Prostate gland (tissue), 2 donors: ENCODE data around the gene RBM41. TPM values are rescaled to one million over a fixed set of nuclear protein-coding genes. Genes with fewer than 3 reads are reported as not detected.
"Not testable (repeated sequence)": the region's sequence is repeated elsewhere in the genome, so short reads cannot be mapped to it uniquely, and the experiment has no call there.

Experiments used
- DNase-seq: peaks from one replicate; pipeline ENCODE4 v3.0.0-alpha.2; 2019; ENCODE audit warnings: low spot score
- H3K27ac ChIP-seq, 2 donors: fragments of 200-600 bp; sonication (generic); 2 replicates each; pipeline ENCODE4 v1.5.1; 2017 to 2019
- H3K27me3 ChIP-seq: fragments of 200-600 bp; sonication (generic); replicated peaks from 2 replicates; pipeline ENCODE4 v1.5.1; 2019; ENCODE audit not compliant: insufficient read depth
- H3K36me3 ChIP-seq, 2 donors: fragments of 200-600 bp; sonication (generic); 1 replicate in 1 of 2; 2 replicates in 1 of 2; pipeline versions ENCODE4 v1.5.1 to v1.8.1; 2017 to 2019
- H3K4me1 ChIP-seq: fragments of 200-600 bp; sonication (generic); replicated peaks from 2 replicates; pipeline ENCODE4 v1.5.1; 2019
- H3K4me3 ChIP-seq, 2 donors: fragments of 200-600 bp; sonication (generic); 2 replicates each; pipeline ENCODE4 v1.5.1; 2017 to 2019
- H3K9me3 ChIP-seq: fragments of 200-600 bp; sonication (generic); 2 replicates; pipeline ENCODE4 v1.5.1; 2017
- CTCF ChIP-seq, 4 experiments: fragments of 200-600 bp in 2 of 4; fragments of 450-650 bp in 2 of 4; sonication (generic) in 2 of 4; IDR thresholded peaks; 1 replicate in 3 of 4; 2 replicates in 1 of 4; pipeline ENCODE4 v1.5.1; 2016 to 2019; ENCODE audit warnings: antibody characterized with exemption in 4 of 4, mild to moderate bottlenecking in 2 of 4, moderate library complexity in 2 of 4
- POLR2A ChIP-seq: fragments of 450-650 bp; IDR thresholded peaks from one replicate; pipeline ENCODE4 v1.6.1; 2016; ENCODE audit warnings: antibody characterized with exemption, mild to moderate bottlenecking
- POLR2AphosphoS5 ChIP-seq: sonication (generic); formaldehyde crosslinking; IDR thresholded peaks from one replicate; pipeline ENCODE4 v1.6.1; 2017; ENCODE audit warnings: antibody characterized with exemption
- WGBS: methylation state at CpG from one replicate; pipeline ENCODE4 v1.1.5; 2018; 5-methylcytosine and 5-hydroxymethylcytosine counted together
- intact Hi-C: fragments of 100-400 bp; cut with DNase I; formaldehyde crosslinking; loops from one replicate; pipeline ENCODE4 v1.14.2; 2022
- total RNA-seq, 2 donors: library from RNA; depleted of rRNA; stranded (reverse); fragments of >200 nt; gene quantifications; one replicate each; pipeline ENCODE4 v1.1.0, GENCODE V29; 2016

RBM41 gene
- total RNA-seq, 2 donors from 2014 or later = 11.4 to 18.8 TPM

DNA sequence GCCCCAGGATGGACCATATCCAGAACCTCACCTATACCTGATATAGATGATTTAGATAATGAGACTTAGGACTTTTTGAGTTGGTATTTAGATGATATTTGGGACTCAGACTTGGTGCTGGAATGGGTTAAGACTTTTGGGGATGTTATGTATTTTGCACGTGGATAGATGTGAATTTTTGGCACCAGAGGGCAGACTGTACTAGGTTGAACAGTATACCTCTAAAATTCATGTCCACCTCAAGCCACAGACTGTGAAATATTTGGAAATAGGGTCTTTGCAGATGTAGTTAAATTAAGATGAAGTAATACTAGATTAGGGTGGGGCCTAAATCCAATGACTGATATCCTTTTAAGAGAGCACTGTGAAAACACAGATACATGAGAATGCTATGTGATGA lies 15.6 kb downstream of the RBM41 start:
- Histone ChIP-seq H3K36me3 (no peaks in the 10 kb centered on the region), H3K9me3 (no peaks in the 10 kb centered on the region), H3K27me3 (no peaks in the 10 kb centered on the region), H3K4me3 (no peak overlapping the region), H3K27ac (no peak overlapping the region), H3K4me1 (no peaks in the 10 kb centered on the region)
- no peak for DNase-seq
- 17% methylated on average over 1 of the region's 1 CpG for WGBS
- TF ChIP-seq CTCF (IDR thresholded peaks at IDR 0.05) (no peak), POLR2AphosphoS5 (no peak), POLR2A (no peak)
- intact Hi-C loops = no loop called here

DNA sequence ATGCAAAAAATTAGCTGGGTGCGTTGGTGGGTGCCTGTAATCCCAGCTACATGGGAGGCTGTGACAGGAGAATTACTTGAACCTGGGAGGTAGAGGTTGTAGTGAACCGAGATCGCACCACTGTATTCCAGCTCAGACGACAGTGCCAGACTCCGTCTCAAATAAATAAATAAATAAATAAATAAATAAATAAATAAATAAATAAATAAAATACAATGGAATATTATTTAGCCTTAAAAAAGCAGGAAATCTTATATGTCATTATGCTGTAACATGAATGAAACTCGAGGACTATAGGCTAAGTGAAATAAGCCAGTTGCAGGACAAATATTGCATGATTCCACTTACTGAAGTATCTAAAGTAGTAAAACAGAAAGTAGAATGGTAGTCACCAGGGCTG lies 42.5 kb downstream of the RBM41 start:
- Histone ChIP-seq H3K4me1 (no peaks in the 10 kb centered on the region), H3K9me3 (no peaks in the 10 kb centered on the region), H3K36me3 (no peaks in the 10 kb centered on the region), H3K27me3 (no peaks in the 10 kb centered on the region), H3K4me3 (no peak overlapping the region), H3K27ac (no peak overlapping the region)
- TF ChIP-seq CTCF (IDR thresholded peaks at IDR 0.05) = no peak
- no peak for TF ChIP-seq POLR2AphosphoS5
- TF ChIP-seq POLR2A = no peak
- WGBS = 98% methylated on average over 6 of the region's 6 CpGs
- DNase-seq = no peak
- intact Hi-C loops = no loop called here

DNA sequence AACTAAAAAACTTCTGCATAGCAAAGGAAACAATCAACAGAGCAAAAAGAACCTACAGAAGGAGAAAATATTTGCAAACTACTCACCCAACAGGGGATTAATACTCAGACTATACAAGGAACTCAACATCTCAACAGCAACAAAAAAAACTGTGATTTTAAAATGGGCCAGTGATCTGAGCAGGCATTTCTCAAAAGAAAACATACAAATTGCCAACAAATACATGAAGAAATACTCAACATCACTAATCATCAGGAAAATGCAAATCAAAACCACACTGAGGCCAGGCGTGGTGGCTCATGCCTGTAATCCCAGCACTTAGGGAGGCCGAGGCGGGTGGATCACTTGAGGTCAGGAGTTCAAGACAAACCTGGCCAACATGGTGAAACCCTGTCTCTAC lies 60.9 kb downstream of the RBM41 start:
- intact Hi-C loops, H3K4me1 ChIP-seq, H3K9me3 ChIP-seq, DNase-seq, H3K27ac ChIP-seq, H3K27me3 ChIP-seq, H3K4me3 ChIP-seq, H3K36me3 ChIP-seq: not testable (repeated sequence)
- WGBS = 91% methylated on average over 3 of the region's 3 CpGs

DNA sequence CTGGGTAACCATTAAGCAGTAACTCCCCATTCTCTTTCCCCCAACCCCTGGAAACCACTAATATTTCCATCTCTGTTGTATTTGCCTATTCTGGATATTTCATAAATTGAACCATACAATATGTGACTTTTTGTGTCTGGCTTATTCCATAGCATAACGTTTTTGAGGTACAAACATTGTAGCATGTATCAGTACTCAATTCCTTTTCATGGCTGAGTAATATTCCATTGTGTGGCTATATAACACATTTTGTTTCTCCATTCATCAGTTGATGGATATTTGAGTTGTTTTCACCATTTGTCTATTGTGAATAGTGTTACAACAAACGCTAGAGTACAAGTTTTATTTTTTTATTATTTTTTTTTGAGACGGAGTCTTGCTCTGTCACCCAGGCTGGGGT lies 63.6 kb downstream of the RBM41 start:
- 85% methylated on average over 3 of the region's 3 CpGs for WGBS
- Histone ChIP-seq H3K4me3 (no peak overlapping the region), H3K27ac (no peak overlapping the region), H3K9me3 (no peaks in the 10 kb centered on the region), H3K27me3 (no peaks in the 10 kb centered on the region), H3K36me3 (no peaks in the 10 kb centered on the region), H3K4me1 (no peaks in the 10 kb centered on the region)
- TF ChIP-seq CTCF (IDR thresholded peaks at IDR 0.05) = no peak
- TF ChIP-seq POLR2A = no peak
- TF ChIP-seq POLR2AphosphoS5 = no peak
- intact Hi-C loops = no loop called here
- DNase-seq = no peak

DNA sequence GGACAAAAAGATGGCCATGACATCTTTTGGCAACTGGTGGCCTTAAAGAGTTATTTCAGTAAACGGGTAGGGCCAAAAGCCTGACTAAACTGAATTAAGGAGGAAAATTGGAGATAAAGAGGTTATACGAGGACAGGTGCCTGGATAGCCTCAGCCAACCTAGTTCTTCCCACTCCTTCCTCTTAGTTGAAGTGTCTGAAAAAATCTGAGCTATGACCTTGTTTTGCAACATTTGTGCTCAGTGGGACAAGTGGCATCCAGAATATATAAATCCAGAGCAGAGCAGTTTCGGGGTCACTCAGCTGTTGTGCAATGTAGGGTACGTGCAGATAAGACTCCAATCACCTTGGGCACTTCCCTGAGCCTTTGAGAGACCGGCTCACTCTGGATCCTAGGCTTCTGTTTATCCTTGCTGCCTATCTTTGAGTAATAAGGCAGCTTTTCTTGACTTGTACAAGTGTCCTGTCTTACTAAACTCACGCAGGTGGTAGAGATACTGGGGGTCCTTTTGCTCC lies 68.4 kb downstream of the RBM41 start:
- Histone ChIP-seq H3K27me3 (no peaks in the 10 kb centered on the region), H3K4me1 (no peaks in the 10 kb centered on the region), H3K9me3 (no peaks in the 10 kb centered on the region), H3K36me3 (no peaks in the 10 kb centered on the region), H3K27ac (no peak overlapping the region), H3K4me3 (no peak overlapping the region)
- intact Hi-C loops = no loop called here
- 72% methylated on average over 6 of the region's 6 CpGs for whole genome bisulfite sequencing
- no peak for TF ChIP-seq CTCF (IDR thresholded peaks at IDR 0.05)
- TF ChIP-seq POLR2A = no peak
- no peak for TF ChIP-seq POLR2AphosphoS5
- no peak for DNase-seq
